Measurements from ENCODE around the gene ZNF732.

DNA sequence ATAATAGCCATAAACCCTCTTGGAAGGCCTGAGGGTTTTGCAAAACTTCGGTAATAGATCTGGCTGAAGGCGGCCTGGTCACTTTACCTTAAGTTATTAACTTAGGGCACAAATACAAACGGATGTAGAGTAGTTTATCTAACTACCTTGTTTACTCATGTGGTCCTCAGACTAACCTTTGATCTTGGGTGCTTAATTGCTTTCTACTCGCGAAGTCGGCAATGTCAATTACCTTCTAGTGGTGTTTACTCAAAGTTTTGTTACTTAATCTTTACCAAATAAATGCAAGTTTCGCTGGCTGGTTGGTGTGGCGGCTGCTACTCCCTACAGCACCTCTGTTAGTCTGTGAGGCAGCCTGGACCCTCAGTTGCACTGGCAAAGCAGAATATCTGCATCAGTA is 23.5 kb upstream of the ZNF732 start:
- TF ChIP-seq CTCF (IDR thresholded peaks at IDR 0.05; ENCODE audit: low read depth, low read length) (no peak), EZH2phosphoT487 (IDR thresholded peaks at IDR 0.05; ENCODE audit: low read depth) (no peak)

Data from OCI-LY3 (cell line).